AG04449 (cell line): ENCODE measurements around the gene PIP.
"Not testable (repeated sequence)": the region's sequence is repeated elsewhere in the genome, so short reads cannot be mapped to it uniquely, and the experiment has no call there.

Source experiments
- CTCF ChIA-PET: fragments of 350-600 bp; formaldehyde crosslinking; extraction: SDS; loops from one replicate; lab custom pipeline; 2021; ENCODE audit warnings: antibody characterized with exemption; lab: Yijun Ruan, JAX
- POLR2A ChIA-PET: fragments of 400-600, 350-600 bp; formaldehyde crosslinking; extraction: SDS; loops from one replicate; lab custom pipeline; 2020; ENCODE audit warnings: antibody characterized with exemption, inconsistent platforms; lab: Yijun Ruan, JAX
- DNase-seq: peaks from one replicate; pipeline ENCODE4 v3.0.0-alpha.2; 2010; ENCODE audit warnings: low read depth, low spot score
- H3K4me3 ChIP-seq: 2 replicates; pipeline ENCODE4 v1.5.1; 2011; ENCODE audit warnings: low read depth, mild to moderate bottlenecking, control low read depth, low read length
- TF ChIP-seq, protein P1 (sequence below): IDR thresholded peaks from one replicate; pipeline ENCODE4 v1.5.1; 2011; ENCODE audit warnings: mild to moderate bottlenecking, moderate library complexity, low read length, control low read depth, inconsistent platforms; ENCODE audit not compliant: insufficient read depth; ENCODE audit errors: missing control alignments

The PIP gene

DNA sequence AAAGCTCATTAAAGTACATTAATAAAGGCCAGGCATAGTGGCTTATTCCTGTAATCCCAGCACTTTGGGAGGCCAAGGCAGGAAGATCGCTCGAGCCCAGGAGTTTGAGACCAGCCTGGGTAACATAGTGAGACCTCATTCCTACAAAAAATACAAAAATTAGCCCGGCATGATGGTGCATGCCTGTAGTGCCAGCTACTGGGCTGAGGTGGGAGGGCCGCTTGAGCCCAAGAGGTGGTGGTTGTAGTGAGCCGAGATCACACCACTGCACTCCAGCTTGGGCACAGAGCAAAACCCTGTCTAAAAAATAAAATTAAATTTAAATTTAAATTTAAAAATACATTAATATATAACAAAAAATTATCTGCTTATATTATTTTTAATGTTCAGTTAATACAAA is 44.3 kb downstream of the PIP start:
- no peak overlapping the region for H3K4me3 ChIP-seq
- TF ChIP-seq, protein P1, sequence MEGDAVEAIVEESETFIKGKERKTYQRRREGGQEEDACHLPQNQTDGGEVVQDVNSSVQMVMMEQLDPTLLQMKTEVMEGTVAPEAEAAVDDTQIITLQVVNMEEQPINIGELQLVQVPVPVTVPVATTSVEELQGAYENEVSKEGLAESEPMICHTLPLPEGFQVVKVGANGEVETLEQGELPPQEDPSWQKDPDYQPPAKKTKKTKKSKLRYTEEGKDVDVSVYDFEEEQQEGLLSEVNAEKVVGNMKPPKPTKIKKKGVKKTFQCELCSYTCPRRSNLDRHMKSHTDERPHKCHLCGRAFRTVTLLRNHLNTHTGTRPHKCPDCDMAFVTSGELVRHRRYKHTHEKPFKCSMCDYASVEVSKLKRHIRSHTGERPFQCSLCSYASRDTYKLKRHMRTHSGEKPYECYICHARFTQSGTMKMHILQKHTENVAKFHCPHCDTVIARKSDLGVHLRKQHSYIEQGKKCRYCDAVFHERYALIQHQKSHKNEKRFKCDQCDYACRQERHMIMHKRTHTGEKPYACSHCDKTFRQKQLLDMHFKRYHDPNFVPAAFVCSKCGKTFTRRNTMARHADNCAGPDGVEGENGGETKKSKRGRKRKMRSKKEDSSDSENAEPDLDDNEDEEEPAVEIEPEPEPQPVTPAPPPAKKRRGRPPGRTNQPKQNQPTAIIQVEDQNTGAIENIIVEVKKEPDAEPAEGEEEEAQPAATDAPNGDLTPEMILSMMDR: no peak
- CTCF ChIA-PET: no interaction called here
- DNase-seq: no peak
- POLR2A ChIA-PET: no interaction called here

DNA sequence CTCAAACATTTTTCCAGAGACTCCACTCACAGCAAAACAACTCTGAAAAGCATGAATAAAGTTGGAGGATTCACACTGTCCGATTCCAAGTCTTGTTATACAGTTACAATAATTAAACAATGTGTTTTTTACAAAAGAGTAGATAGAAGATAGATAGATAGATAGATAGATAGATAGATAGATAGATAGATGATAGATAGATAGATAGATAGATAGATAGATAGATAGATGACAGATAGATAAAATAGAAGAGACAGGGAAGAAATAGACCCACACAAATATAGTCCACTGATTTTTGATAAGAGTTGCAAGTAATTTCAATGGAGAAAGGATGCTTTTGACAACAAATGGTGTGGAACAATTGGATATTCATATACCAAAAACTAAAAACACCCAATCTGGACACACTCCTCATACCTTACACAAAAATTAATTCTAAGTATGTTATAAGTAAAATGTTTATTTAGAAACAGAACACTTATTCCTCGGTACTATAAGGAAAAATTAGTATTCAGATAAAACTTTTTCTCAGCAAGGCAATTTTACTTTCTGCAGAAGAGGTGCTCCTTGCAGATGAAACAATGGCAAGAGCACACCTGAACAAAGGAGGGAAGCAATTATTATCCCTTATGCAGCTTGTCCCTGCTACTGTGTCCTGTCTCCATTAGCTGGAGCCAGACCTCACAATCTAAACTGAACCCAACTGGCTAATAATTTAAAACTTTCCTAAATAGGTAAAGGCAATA is 45.7 kb downstream of the PIP start:
- no peak for DNase-seq
- TF ChIP-seq, protein P1: no peak
- ChIA-PET POLR2A (no interaction called here), CTCF (no interaction called here)
- no peak overlapping the region for H3K4me3 ChIP-seq

DNA sequence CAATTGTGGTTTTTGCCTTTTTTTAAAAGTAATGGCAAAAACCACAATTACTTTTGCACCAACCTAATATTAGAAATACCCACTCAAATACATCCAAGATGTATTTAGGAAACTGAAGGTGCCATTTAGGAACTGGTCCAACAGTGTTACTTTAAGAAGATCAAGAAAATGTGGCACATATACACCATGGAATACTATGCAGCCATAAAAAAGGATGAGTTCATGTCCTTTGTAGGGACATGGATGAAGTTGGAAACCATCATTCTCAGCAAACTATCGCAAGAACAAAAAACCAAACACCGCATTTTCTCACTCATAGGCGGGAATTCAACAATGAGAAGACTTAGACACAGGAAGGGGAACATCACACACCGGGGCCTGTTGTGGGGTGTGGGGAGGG is 48.9 kb downstream of the PIP start:
- POLR2A ChIA-PET, DNase-seq, CTCF ChIA-PET, H3K4me3 ChIP-seq: not testable (repeated sequence)

DNA sequence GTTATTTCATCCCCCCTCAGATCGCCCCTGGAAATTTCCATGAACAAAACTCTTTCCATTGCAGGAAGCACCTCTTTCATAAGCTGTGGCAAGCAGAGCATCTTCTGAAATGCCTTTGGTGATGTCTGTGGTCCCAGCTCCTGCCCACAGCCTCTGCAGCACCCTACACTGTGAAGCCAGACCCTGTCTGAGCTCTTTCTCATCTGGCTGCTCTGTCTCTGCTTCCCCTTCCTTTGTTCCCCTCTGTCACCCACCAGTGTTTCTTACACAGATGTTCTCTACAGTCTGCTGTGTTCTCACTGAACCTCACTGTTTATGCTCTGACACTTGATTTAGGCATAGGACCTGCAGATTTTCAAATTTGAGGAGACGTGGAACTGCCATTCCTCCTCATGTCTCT is 49.5 kb downstream of the PIP start:
- ChIA-PET CTCF (no interaction called here), POLR2A (no interaction called here)
- TF ChIP-seq, protein P1: no peak
- H3K4me3 ChIP-seq: no peak overlapping the region
- DNase-seq: no peak

DNA sequence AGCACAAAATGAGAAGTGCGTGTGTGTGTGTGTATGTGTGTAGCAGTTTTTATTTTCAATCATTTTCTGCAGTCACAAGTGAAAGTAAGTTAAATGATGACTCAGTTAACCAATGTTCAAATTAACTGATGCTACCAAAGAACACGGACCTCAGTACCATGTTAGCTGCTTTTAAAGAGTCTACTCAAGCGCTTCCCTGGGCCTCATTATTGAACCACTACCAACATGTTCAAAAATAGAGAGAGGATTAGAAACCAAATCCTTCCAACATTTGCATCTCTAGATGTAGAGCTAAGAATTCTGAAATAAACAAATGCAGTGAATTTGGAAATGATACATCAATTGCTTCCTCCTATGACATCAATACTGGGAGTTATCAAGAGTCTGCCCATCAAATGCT is 51.1 kb downstream of the PIP start, which contains the start of gene TAS2R39:
TSS of gene TAS2R39 (plus strand) at position 396 of the 400 bp plus-strand sequence. CDS start at position 396, 0 bp downstream.
- no peak within 1 kb of the TSS for H3K4me3 ChIP-seq

DNA sequence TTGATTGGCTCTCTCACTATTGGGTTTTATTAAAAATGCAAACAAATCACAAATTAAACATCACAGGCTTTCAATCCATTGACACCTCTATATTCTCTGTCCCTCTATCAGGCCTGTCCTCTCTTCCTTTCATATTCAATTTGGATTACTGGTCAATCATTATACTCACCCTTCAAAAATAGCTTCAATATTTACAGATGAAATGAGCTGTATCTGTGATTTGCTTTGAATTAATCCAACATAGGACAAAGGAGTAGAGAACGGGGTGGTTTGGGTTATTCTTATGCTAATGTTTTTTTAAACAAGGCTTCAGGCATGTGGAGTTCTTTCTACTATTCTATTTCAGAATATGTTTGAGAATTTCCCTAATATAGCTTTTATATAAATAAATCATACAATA is 53.7 kb downstream of the PIP start:
- TF ChIP-seq, protein P1: no peak
- no peak for DNase-seq
- H3K4me3 ChIP-seq: no peak overlapping the region
- ChIA-PET POLR2A (no interaction called here), CTCF (no interaction called here)

More for the DNA sequence above, 51.1 kb downstream of the PIP start, which contains the start of gene TAS2R39:
- TF ChIP-seq, protein P1: no peak
- DNase-seq: no peak
- POLR2A ChIA-PET: no interaction called here
- CTCF ChIA-PET: interaction anchor here (0.8 to 1.5 kb wide), 3 partner anchors 9 to 647 kb away, joined by 3 to 5 read pairs (median 5); no protein-coding TSS in a partner anchor

DNA sequence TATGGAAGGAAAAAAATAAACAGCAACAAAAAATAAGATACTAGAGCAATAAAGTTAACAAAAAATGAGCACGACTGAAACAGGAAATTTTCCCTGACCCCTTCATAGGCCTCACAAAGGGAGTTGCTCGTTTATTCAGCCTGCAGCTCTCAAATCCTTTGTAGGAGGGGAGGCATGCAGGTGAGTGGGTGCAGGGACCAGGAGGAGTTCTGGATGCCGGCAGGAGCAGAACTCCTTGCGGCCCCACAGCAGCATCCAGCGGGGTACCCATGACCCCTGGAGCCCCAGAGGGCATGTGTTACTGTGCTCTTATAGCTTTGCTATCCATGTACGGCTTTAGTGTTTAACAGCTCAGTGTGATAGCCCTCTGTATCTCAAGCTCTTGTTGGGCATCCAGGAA is 57.1 kb downstream of the PIP start:
- POLR2A ChIA-PET: no interaction called here
- TF ChIP-seq, protein P1: no peak

More for the DNA sequence above, 57.1 kb downstream of the PIP start:
- H3K4me3 ChIP-seq: no peak overlapping the region
- DNase-seq: no peak
- CTCF ChIA-PET: interaction anchor here (0.8 to 1.9 kb wide), 2 partner anchors 26 to 181 kb away, joined by 3 to 7 read pairs; no protein-coding TSS in a partner anchor
